GM21390 (cell line): ENCODE data around the gene CLDN20.

Experiments
- ATAC-seq: cut with Tn5 transposase; IDR thresholded peaks from one replicate; pipeline ENCODE4 v1.9.1; 2021; ENCODE audit not compliant: unreplicated experiment

Gene CLDN20

GRCh38 chr6:155244434-155244833 lies 19.4 kb upstream of the CLDN20 start:
- ATAC-seq = no peak

GRCh38 chr6:155245193-155245592 lies 18.6 kb upstream of the CLDN20 start:
- ATAC-seq = no peak

- no peak for ATAC-seq
Observed at GRCh38 chr6:155245831-155246230, 18.0 kb upstream of the CLDN20 start.

GRCh38 chr6:155246825-155247224 lies 17.0 kb upstream of the CLDN20 start:
- no peak for ATAC-seq

GRCh38 chr6:155247618-155248007 lies 16.2 kb upstream of the CLDN20 start:
- ATAC-seq = no peak

GRCh38 chr6:155248008-155249001 lies 15.5 kb upstream of the CLDN20 start:
- no peak for ATAC-seq

- no peak for ATAC-seq
Observed at GRCh38 chr6:155250701-155251381, 13.0 kb upstream of the CLDN20 start.

- no peak for ATAC-seq
Observed at GRCh38 chr6:155252581-155252980, 11.2 kb upstream of the CLDN20 start.

- no peak for ATAC-seq
Observed at GRCh38 chr6:155253337-155253736, 10.5 kb upstream of the CLDN20 start.

GRCh38 chr6:155254139-155254538 lies 9.7 kb upstream of the CLDN20 start:
- no peak for ATAC-seq

GRCh38 chr6:155256122-155256795 lies 7.6 kb upstream of the CLDN20 start:
- ATAC-seq = no peak

- no peak for ATAC-seq
Observed at GRCh38 chr6:155257796-155258195, 6.0 kb upstream of the CLDN20 start.

- no peak for ATAC-seq
Observed at GRCh38 chr6:155259204-155259603, 4.6 kb upstream of the CLDN20 start.

- no peak for ATAC-seq
Observed at GRCh38 chr6:155259897-155260296, 3.9 kb upstream of the CLDN20 start.

- ATAC-seq = peak; percentile 71
Observed at GRCh38 chr6:155260686-155261085, 3.1 kb upstream of the CLDN20 start.

- peak; percentile 44 for ATAC-seq
Observed at GRCh38 chr6:155261111-155261900, 2.5 kb upstream of the CLDN20 start.

- ATAC-seq = no peak
Observed at GRCh38 chr6:155262655-155263054, 1.2 kb upstream of the CLDN20 start.

- ATAC-seq = no peak
Observed at GRCh38 chr6:155264693-155265320, 994 bp downstream of the CLDN20 start.

- no peak for ATAC-seq
Observed at GRCh38 chr6:155265843-155266535, 2.2 kb downstream of the CLDN20 start.

- ATAC-seq = no peak
Observed at GRCh38 chr6:155267411-155267810, 3.6 kb downstream of the CLDN20 start.
